AG09309 (cell line): ENCODE results near the gene TTYH3.

Experiments used
- DNase-seq: peaks from one replicate; pipeline ENCODE4 v3.0.0-alpha.2; 2010; ENCODE audit warnings: low read depth
- H3K4me3 ChIP-seq: 2 replicates; pipeline ENCODE4 v1.5.1; 2011; ENCODE audit warnings: mild to moderate bottlenecking, low read depth, low read length, moderate library complexity; ENCODE audit not compliant: control insufficient read depth
- CTCF ChIP-seq: IDR thresholded peaks from 2 replicates; pipeline ENCODE4 v1.5.1; 2011; ENCODE audit warnings: mild to moderate bottlenecking, low read depth, low read length, inconsistent platforms; ENCODE audit not compliant: insufficient read depth, control insufficient read depth; ENCODE audit errors: missing control alignments

TTYH3 gene

GRCh38 chr7:2596464-2597272, 35.1 kb upstream of the TTYH3 start:
- DNase-seq: no peak
- H3K4me3 ChIP-seq: no peak overlapping the region
- no peak for TF ChIP-seq CTCF

GRCh38 chr7:2597273-2597640, 34.5 kb upstream of the TTYH3 start:
- no peak overlapping the region for H3K4me3 ChIP-seq
- TF ChIP-seq CTCF: no peak
- no peak for DNase-seq

GRCh38 chr7:2598154-2598823, 33.5 kb upstream of the TTYH3 start:
- no peak for TF ChIP-seq CTCF
- no peak overlapping the region for H3K4me3 ChIP-seq

GRCh38 chr7:2601065-2601464, 30.7 kb upstream of the TTYH3 start:
- no peak overlapping the region for H3K4me3 ChIP-seq
- DNase-seq: no peak
- TF ChIP-seq CTCF: no peak

More at GRCh38 chr7:2598154-2598823, 33.5 kb upstream of the TTYH3 start:
- no peak for DNase-seq

GRCh38 chr7:2601907-2602306, 29.9 kb upstream of the TTYH3 start:
- no peak for DNase-seq
- no peak for TF ChIP-seq CTCF
- no peak overlapping the region for H3K4me3 ChIP-seq

GRCh38 chr7:2602406-2603043, 29.3 kb upstream of the TTYH3 start:
- TF ChIP-seq CTCF: no peak
- DNase-seq: no peak
- no peak overlapping the region for H3K4me3 ChIP-seq
